HG03103 (cell line): ENCODE measurements around the gene LRRC4C.

ENCODE experiments used
- ATAC-seq: cut with Tn5 transposase; IDR thresholded peaks from one replicate; pipeline ENCODE4 v1.9.1; 2021; ENCODE audit warnings: low read depth; ENCODE audit not compliant: unreplicated experiment

The LRRC4C gene

DNA sequence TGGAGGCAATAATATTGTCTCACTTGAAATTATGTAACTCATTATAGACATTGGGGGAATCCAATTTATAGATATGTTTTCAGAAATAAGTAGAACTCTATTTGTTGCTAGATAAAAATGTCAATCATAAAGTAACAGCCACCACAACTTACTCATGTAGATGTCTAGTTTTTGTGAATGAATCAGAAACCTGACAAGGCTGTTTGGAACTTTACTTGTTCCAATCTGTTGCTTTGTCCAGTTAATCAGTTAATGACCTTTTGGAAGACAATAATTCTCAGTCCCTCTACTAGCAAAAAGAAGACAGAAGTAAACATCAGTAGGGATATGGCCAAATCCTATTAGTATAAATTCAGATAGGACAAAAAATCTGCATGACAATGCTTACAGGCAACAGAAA lies 1143.3 kb downstream of the LRRC4C start:
- no peak for ATAC-seq

DNA sequence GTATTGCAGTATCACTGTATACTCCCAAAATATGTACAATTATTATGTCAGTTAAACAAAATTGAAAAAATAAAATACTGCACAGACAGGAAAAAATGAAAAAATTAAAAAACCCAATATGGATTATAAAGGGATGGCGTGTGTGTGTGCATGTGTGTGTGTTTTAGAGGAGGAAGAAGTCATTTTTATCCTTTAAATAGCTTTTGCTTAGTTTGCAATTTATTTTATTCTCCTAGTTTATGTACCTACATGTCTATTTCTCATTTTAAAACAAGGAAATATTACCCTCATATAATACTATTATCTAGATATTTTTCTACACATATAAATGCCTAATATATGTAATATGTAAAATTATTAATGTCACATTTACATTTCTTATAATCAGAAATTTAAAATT lies 1144.3 kb downstream of the LRRC4C start:
- ATAC-seq, result no peak

DNA sequence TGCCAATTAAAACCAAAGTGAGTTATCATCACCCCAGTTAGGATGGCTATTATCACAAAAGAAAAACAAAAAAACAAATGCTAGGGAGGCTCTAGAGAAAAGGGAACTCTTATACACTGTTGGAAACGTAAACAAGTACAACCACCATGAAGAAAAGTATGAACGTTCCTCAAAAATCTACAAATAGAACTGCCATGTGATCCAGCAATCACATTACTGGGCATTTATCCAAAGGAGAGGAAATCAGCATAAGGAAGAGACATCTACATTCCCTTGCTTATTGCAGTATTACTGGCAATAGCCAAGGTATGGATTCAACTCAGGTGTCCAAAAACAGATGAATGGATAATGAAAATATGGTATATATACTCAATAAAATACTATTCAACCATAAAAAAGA lies 1145.1 kb downstream of the LRRC4C start:
- ATAC-seq, result no peak

DNA sequence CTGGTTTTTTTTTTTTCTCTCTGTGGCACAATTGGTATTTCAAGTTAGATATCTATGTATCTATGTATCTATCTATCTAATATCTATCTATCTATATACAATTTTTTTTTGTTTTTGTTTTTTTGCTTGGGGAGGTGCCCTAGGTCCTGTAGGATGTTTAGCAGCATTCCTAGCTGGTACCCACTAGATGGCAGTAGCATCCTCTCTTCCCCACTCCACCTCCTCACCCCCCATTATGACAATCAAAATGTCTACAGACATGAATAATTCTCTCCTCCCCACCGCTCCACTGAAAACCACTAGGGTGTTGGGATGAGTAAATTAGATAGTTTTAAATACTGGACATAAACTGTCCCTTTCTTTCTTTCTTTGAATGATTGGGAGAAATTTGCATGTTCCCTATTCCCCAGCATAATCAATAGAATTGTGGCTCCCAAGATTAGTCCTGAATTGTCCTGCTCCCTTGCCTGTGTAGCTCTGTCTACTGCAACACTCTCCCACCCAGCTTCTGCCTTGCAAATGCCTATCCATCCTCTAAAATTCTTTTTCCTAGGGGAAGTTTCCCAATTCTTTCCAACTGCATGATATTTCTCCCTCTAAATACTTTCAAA lies 1152.4 kb downstream of the LRRC4C start:
- no peak for ATAC-seq

DNA sequence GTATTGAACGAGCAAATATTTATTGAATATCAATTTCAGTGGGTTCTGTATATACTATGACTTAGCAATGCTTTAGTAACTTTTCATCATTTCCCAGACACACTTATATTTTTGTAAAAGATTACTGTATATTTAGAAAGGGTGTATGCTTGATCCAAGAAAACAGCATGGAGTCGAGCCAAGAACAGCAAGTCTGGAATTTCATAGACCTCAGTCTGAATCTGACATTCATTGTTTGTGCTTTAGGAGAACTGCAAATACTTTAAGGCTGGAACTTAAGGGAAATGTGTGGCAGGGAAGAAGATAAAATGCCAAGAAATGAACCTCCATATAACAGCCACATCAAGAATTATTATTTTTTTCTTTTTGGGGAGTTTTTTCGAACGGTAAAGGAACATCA lies 1156.8 kb downstream of the LRRC4C start:
- no peak for ATAC-seq

DNA sequence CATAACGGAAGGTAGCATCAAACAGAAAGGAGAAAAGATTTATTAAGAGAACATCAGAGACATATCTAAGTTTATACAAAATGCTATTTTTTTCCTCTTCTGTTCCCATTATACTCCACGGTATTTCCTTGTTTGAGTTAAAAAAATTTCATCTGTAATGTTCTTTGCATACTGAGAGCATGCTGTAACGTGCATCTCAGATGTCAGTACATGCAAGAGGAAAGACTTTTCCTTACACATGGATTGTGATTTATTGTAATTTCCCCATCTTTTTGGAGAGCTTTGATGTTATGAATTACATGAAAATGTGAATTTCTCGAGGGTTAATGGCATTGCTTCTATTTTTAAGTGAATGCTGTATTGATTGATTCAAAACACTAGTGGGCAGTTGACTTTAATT lies 1164.0 kb downstream of the LRRC4C start:
- no peak for ATAC-seq

DNA sequence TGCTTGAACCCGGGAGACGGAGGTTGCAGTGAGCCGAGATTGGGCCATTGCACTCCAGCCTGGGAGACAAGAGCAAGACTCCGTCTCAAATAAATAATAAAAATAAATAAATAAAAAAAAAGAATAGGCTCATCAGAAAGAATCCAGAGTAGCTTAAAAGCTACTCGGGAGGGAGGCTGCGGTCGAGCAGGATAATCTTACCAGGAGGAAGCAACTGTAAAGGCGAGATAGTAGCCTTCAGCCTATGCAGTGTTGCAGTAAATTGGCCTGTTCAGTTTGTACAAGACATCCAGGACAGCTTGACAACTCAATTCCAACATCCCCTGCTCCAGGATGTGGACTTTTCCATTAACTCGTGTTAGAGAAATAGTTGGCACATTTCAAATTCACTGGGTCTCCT lies 1164.7 kb downstream of the LRRC4C start:
- no peak for ATAC-seq

DNA sequence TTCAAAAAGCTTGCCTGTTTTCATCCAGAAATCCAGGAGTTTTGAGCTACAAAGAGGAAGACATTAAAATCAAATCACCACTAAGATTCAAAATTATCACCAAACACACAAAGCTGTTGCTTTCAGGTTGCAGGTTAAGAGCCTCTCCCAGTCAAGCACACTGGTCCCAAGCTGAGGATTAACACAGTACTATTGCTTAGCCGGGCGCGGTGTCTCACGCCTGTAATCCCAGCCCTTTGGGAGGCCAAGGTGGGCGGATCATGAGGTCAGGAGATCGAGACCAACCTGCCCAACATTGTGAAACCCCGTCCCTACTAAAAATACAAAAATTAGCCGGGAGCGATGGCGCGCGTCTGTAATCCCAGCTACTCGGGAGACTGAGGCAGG lies 1165.1 kb downstream of the LRRC4C start:
- peak; percentile 8 for ATAC-seq

DNA sequence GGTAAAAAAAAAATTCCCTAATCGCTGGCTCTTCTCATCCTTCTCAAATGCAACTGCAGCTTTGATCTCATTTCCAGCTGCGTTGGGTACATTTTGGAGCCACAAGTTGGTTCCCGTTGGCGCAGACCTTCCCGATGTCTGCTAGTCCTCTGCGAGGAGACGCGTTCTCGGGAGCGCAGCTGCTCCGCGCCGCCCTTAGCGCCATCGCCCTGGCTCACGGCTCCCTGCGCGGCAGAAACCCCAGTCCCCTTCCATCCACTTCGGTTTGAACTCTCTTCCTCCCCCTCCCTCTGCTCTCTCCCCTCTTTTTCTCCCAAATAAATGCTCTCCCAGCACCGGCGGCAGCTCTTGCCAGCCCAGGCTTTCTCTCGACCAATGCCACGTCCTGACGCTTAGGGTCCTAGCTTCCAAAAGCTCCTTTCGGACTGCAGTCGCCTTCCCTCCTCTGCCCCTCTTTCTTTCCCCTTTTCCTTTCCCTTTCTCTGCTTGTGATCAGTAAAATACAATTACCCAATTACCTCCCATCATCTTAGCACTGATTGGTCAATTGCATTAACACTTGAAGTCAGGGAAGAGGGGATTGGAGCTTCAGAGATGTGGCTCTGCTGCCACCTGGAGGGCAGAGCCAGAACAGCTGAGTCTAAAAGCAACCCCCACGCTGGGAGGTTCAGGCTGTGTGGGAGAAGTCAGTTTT lies 1165.7 kb downstream of the LRRC4C start:
- ATAC-seq, result peak; percentile 91

DNA sequence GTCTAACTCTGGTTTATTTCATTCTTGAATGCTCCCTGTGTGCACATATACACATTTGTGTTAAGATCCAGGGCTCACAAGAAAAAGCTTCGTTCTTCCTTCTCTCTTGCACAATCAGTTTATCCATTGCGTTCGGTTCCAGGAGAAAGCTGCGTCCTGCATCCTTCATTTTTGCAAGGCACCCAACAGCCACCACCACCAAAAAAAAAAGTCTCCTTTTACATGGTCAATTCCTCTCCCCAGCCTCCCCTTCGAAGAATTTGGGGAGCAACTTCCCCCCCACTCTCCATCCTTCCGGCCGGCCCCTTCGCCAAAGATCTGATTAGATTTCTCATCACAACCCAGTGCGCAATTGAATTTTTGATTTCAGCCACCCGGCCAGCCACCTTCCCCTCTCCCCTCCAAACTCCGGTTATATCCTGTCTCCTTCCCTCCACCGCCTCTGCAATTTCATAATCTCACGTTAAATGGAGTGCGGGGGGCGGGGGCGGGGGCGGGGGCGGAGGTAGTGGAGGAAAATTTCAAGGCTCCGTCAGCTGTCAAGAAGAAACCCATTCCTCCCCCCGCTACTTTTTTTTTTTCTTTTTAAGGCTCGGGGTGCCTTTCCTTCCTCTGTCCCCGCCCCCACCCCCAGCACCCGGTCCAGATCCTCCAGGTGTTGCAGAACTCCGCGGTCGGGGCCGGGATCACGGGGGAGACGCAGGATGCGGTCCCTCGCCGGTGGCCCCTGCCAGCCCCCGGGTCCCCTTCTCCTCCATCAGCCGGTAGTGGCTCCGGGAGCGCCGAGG lies 1166.5 kb downstream of the LRRC4C start:
- ATAC-seq, result no peak

DNA sequence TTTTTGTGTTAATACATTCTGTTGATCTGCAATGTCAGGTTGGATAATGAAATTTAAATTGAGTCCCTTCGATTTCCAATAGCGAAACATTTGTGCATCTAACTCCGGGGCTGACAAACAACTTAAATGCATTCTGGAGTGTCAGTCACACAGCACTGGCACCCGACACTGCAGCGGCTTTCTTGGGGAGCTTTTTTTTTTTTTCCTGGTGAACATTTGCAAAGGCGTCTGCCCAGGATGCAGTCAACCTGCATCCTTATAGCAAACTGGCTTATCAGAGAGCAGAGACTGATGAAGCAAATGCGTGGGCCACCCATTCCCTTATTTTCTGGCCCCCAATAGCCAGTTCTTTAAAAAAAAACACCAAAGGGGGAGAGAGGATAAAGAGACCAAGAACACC lies 1167.7 kb downstream of the LRRC4C start:
- no peak for ATAC-seq

DNA sequence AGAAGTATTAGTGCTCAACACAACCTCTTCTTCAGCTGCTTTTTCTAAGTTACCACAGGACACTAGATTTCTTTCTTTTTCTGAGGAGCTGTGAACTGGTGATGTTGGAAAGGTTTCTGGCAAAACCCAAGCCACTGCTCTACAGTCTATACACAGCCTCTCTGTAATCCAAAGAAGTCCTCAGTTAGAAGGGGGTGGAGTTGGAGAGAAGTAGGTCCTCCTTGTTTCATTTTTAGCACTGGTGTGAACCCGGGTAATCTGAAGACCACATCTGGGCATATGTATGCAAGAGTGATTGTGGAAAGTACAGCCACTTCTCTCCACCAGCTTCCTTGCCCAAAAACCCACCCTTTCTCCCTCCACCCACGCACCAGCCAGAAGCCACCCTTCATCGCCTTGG lies 1168.1 kb downstream of the LRRC4C start:
- no peak for ATAC-seq

DNA sequence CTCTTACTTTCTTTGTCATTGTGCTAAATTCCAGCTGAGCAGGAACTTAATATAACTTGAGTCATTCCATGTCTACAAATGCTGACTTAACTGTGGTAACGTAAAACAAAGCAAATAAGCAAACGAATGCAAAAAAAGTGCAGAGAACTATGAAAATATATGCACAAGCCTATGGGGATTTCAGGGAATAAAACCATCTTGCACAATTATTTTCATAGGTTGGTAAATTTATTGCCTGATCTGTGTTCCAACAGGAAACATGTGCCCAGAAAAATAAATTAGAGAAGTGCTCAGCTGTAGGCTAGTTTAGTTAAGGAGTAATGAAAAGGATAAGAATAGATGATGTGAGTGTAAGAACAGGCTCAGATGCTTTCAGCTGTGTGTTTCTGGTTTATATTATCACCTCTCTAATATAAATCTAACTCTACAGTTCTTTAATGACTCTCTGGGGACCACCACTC lies 1169.3 kb downstream of the LRRC4C start:
- no peak for ATAC-seq

DNA sequence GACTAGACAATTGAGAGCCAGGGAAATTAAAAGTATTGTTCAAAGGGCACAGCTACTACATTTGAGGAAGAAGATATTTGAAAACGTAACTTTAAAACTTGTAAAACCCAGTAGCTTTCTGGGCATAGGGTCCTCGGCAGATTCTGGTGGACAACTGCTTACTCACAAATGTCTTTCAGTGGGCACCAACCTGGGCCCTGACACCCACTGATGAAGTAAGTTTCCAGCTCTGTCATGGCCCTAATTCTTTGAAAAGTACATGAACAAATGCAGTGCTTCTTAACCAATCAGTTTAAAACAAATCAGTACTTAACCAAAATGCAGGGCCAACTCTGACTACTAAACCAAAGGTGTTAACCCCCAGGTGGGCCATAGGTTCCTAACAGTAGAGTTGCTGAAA lies 1170.1 kb downstream of the LRRC4C start:
- ATAC-seq, result no peak

DNA sequence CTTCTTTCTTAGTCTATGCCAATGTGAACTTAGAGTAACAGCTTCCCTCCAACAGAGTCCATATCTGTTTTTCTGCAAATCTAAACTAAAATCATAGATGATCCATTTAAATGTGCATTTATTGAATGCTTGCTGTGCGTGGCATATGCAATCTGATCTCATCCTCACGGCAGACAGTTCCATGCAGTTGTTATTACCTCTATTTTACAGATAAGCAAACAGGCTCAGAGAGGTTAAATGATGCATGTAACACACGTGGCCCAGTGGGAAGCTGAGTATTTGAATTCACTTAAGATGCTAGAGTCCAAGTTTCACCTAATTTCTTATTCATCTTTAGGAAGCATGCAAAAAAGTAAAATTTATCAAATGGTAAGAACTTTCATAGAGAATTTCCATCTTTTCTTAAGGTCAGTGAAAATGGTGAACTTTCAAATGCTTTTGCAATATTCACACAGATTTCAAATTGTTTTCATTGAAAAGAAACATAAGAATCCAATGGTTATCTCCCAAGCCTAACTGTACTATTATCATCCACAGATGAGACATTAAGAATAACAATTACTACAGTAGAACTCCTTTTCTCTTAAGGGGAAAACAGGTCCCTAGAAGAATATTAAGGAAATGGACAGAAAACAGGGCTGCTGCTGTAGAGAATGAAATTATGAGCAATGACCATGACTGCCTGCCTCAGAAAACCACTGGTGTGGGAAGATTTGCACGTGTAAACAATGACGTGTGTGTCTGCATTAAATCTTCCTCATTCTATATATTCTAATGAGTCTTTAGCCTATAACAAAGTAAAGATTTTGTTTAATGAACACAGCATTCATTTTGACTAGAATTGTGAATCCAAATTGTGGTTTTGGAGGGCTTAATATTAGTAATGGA lies 1171.3 kb downstream of the LRRC4C start:
- ATAC-seq, result no peak

DNA sequence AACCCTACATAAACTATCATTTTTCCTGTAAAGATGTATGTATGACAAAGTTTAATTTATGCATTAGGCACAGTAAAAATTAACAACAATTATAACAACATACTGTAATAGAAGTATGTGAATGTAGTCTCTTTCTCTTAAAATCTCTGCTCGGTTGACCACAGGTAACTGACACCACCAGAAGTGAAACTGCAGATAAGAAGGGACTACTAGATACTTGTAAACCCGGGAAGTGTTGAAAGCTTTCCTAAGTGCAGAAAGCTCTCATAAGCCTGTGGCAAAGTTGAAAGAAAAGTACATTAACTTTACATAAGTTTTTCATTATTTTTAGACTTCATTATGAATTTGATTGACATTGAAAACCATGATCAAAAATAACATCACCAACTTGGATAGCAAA lies 1173.3 kb downstream of the LRRC4C start:
- ATAC-seq, result no peak

DNA sequence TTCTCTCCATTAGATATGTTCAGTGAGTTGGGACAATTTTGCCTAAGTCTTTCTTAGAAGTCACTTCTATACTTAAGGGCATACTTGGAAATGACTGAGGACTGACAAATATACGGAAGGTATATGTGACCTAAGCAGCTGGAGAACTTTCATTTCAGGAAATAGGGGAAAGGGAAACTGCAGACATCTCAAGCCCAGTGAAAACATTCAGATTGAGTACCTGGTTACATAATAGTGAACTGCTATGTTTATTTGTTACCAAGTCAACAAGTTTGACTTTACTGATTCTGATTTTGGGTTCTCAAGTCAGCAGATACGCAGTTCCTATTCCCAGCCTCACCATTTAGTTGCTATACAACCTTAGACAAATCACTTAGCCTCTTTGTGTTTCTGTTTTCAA lies 1173.9 kb downstream of the LRRC4C start:
- no peak for ATAC-seq

DNA sequence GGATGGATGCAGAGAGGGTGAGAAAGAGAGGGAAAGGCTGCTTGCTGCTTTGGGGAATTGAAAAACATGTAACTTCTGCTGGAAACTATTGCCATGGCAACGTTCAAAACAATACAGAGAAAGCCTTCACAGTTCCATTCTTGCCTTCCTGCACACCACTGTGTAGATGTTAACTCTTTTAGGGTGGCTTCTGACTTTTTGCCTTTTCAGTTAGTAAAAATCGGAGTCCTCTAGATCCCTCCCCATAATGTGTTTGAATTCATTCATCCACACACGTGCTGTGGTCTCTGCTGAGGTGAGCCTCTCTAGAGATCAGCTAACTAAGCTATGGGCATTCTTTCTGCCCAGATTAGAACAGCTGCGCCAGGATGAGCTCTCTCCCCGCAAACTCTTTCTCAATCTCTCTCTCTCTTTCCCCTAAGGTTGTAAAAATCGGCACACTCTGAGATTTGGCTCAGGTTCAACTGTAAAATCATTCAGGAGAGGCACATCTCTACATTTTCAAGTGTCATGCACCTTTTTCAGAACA lies 1178.3 kb downstream of the LRRC4C start:
- no peak for ATAC-seq

DNA sequence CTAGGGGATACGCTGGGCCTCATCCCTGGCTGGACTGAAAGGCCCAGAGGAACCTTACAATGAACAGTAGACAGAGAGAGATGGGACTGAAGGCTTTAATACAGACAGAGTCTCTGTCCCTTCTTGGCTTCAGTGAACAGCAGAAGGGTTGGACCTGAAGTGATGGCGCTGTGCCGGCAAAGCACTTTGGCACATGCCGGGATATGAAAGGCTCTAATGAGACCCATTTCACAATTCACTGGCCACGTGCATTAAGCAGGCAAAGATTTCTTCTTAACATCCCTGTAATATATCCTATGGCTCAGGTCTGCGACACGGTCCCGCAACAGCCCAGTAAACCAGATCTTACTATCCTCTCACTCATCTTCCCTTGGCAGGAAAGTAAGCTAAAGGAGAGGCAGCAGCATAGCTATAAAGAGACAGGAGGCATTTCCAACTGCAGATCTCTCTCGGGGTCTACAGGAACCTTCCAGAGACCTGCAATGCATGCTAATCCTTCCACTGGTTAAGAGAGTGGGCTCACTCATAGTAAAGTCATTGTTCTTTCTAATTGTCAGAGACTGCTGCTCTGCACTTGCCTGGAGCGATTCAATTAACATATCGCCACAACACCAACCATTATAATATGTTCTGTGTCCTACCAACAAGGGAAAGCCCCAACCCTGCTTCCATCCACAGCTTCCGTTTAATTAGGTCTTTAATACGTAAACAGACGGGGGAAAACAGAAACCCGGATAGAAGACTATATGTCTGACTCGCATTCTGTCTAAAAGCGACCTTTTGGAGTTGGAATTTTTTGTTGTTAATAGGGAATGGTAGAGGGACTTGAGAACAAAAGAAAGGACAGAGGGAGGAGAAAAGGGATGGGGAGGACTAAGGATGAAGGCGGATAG lies 1179.0 kb downstream of the LRRC4C start:
- ATAC-seq, result no peak

DNA sequence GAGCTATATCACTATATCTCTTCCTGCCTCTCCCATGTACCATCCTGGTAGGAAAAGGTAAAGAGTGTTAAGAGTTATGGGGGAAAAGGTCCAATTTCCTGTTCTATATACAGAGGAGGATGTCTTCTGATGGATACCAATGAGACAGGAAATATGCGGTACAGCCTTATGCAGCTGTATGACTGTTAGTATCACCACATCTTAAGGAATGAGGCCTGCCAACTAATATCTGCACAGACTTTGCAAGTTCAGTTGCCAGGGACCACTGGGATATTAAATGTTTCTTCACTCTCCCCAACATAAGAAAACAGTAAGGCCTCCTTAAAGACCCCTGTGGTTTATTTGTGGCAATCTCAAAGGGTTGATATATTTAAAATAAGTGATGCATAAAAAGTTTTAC lies 1182.5 kb downstream of the LRRC4C start:
- ATAC-seq, result no peak
